Endothelial cell (in vitro differentiated cells): ENCODE results near the gene NTN1. TPM values are rescaled to one million over a fixed set of nuclear protein-coding genes. Genes with fewer than 3 reads are reported as not detected.

Source experiments
- DNase-seq: peaks from one replicate; pipeline ENCODE4 v3.0.0; 2021; ENCODE audit warnings: low spot score
- H3K27ac Mint-ChIP-seq: one replicate; pipeline ENCODE4 v1.8.0; 2021; ENCODE audit warnings: mixed read lengths, inconsistent platforms; ENCODE audit not compliant: unreplicated experiment
- H3K27me3 Mint-ChIP-seq: one replicate; pipeline ENCODE4 v1.8.0; 2021; ENCODE audit warnings: mild to moderate bottlenecking, moderate library complexity, mixed read lengths, inconsistent platforms; ENCODE audit not compliant: unreplicated experiment
- H3K36me3 Mint-ChIP-seq: one replicate; pipeline ENCODE4 v1.8.0; 2021; ENCODE audit warnings: mild to moderate bottlenecking, low read depth, mixed read lengths, inconsistent platforms; ENCODE audit not compliant: unreplicated experiment
- H3K4me1 Mint-ChIP-seq: one replicate; pipeline ENCODE4 v1.8.0; 2021; ENCODE audit warnings: mild to moderate bottlenecking, mixed read lengths, inconsistent platforms; ENCODE audit not compliant: unreplicated experiment
- H3K4me3 Mint-ChIP-seq: one replicate; pipeline ENCODE4 v1.8.0; 2021; ENCODE audit warnings: mild to moderate bottlenecking, mixed read lengths, inconsistent platforms; ENCODE audit not compliant: unreplicated experiment
- H3K9me3 Mint-ChIP-seq: one replicate; pipeline ENCODE4 v1.8.0; 2021; ENCODE audit warnings: mixed read lengths, inconsistent platforms; ENCODE audit not compliant: unreplicated experiment
- CTCF ChIP-seq: fragments of 200-600 bp; sonication (generic); IDR thresholded peaks from one replicate; pipeline ENCODE4 v1.5.0; 2021; ENCODE audit warnings: antibody characterized with exemption; ENCODE audit not compliant: unreplicated experiment
- total RNA-seq: library from RNA; stranded (reverse); fragmentation: NEBNext Ultra II Directional; extraction: Animal tissue kit (Norgen Biotek cat#: 25700); gene quantifications from one replicate; pipeline ENCODE4 v1.2.1, GENCODE V29; 2021; ENCODE audit not compliant: unreplicated experiment

The NTN1 gene
- total RNA-seq, 1 donor from 2014 or later: 6.6 TPM

GRCh38 chr17:9235346-9235745 is 214.0 kb downstream of the NTN1 start:
- TF ChIP-seq CTCF: no peak
- peaks cover 15% of the 10 kb centered on the region for H3K4me1 Mint-ChIP-seq
- H3K36me3 Mint-ChIP-seq: no peaks in the 10 kb centered on the region
- H3K4me3 Mint-ChIP-seq: no peak overlapping the region
- H3K27me3 Mint-ChIP-seq: peaks cover 13% of the 10 kb centered on the region
- no peak overlapping the region for H3K27ac Mint-ChIP-seq
- DNase-seq: no peak
- H3K9me3 Mint-ChIP-seq: no peaks in the 10 kb centered on the region

GRCh38 chr17:9236286-9237052 is 215.2 kb downstream of the NTN1 start:
- no peaks in the 10 kb centered on the region for H3K9me3 Mint-ChIP-seq
- H3K27ac Mint-ChIP-seq: no peak overlapping the region
- no peaks in the 10 kb centered on the region for H3K36me3 Mint-ChIP-seq
- peaks cover 10% of the 10 kb centered on the region for H3K4me1 Mint-ChIP-seq
- no peak for DNase-seq
- no peak for TF ChIP-seq CTCF
- peaks cover 15% of the 10 kb centered on the region for H3K27me3 Mint-ChIP-seq
- H3K4me3 Mint-ChIP-seq: no peak overlapping the region

GRCh38 chr17:9237053-9237410 is 215.7 kb downstream of the NTN1 start:
- TF ChIP-seq CTCF: no peak
- Mint-ChIP-seq H3K27ac (no peak overlapping the region), H3K36me3 (no peaks in the 10 kb centered on the region), H3K4me3 (no peak overlapping the region), H3K9me3 (no peaks in the 10 kb centered on the region), H3K27me3 (peaks cover 16% of the 10 kb centered on the region), H3K4me1 (peaks cover 10% of the 10 kb centered on the region)
- DNase-seq: no peak

GRCh38 chr17:9237661-9238301 is 216.5 kb downstream of the NTN1 start:
- no peaks in the 10 kb centered on the region for H3K36me3 Mint-ChIP-seq
- H3K4me3 Mint-ChIP-seq: no peak overlapping the region
- peaks cover 16% of the 10 kb centered on the region for H3K27me3 Mint-ChIP-seq
- H3K9me3 Mint-ChIP-seq: no peaks in the 10 kb centered on the region
- H3K27ac Mint-ChIP-seq: peak overlapping the region; percentile 42
- TF ChIP-seq CTCF: no peak
- peak; percentile 31 for DNase-seq
- H3K4me1 Mint-ChIP-seq: peaks cover 10% of the 10 kb centered on the region
